Dendritic cell treated with granulocyte-macrophage colony-stimulating factor and Interleukin-4, amounts not matched to agents 40 ng/mL and 50 ng/mL, for 4 days (primary cell): ENCODE data around the gene PLCG1.

ENCODE experiments used
- H3K27ac Mint-ChIP-seq: one replicate; pipeline ENCODE4 v1.8.0; 2022; ENCODE audit warnings: mild to moderate bottlenecking, mixed read lengths
- H3K27me3 Mint-ChIP-seq: one replicate; pipeline ENCODE4 v1.8.0; 2022; ENCODE audit warnings: mild to moderate bottlenecking, mixed read lengths
- H3K36me3 Mint-ChIP-seq: one replicate; pipeline ENCODE4 v1.8.0; 2022; ENCODE audit warnings: low read depth, mixed read lengths
- H3K4me1 Mint-ChIP-seq: one replicate; pipeline ENCODE4 v1.8.0; 2022; ENCODE audit warnings: low read depth, mixed read lengths
- H3K4me3 Mint-ChIP-seq: one replicate; pipeline ENCODE4 v1.8.0; 2022; ENCODE audit warnings: mild to moderate bottlenecking, moderate library complexity, mixed read lengths
- H3K9me3 Mint-ChIP-seq: one replicate; pipeline ENCODE4 v1.8.0; 2022; ENCODE audit warnings: mixed read lengths
- intact Hi-C: fragments of 100-400 bp; cut with micrococcal nuclease; formaldehyde crosslinking; loops from one replicate; pipeline ENCODE4 v1.15.0; 2022

PLCG1 gene

GRCh38 chr20:41172296-41173140 is 35.2 kb downstream of the PLCG1 start:
- Mint-ChIP-seq H3K27me3 (peaks cover 32% of the 10 kb centered on the region), H3K27ac (no peak overlapping the region), H3K4me1 (no peaks in the 10 kb centered on the region), H3K36me3 (no peaks in the 10 kb centered on the region), H3K4me3 (no peak overlapping the region), H3K9me3 (no peaks in the 10 kb centered on the region)
- intact Hi-C loops = loop anchor here (1.0 kb wide), 2 partner anchors 60 to 168 kb away; partner anchors contain the start of gene LPIN3

- H3K4me1 Mint-ChIP-seq = no peaks in the 10 kb centered on the region
- peaks cover 30% of the 10 kb centered on the region for H3K27me3 Mint-ChIP-seq
- intact Hi-C loops = loop anchor here (1.0 kb wide), 2 partner anchors 59 to 167 kb away; partner anchors contain the start of gene LPIN3
- no peaks in the 10 kb centered on the region for H3K9me3 Mint-ChIP-seq
- H3K27ac Mint-ChIP-seq = no peak overlapping the region
- H3K36me3 Mint-ChIP-seq = no peaks in the 10 kb centered on the region
- H3K4me3 Mint-ChIP-seq = no peak overlapping the region
Measured at GRCh38 chr20:41173161-41173721, 35.9 kb downstream of the PLCG1 start.

- H3K27ac Mint-ChIP-seq = no peak overlapping the region
- H3K36me3 Mint-ChIP-seq = no peaks in the 10 kb centered on the region
- peaks cover 28% of the 10 kb centered on the region for H3K27me3 Mint-ChIP-seq
- no peaks in the 10 kb centered on the region for H3K9me3 Mint-ChIP-seq
- no peak overlapping the region for H3K4me3 Mint-ChIP-seq
- H3K4me1 Mint-ChIP-seq = no peaks in the 10 kb centered on the region
- intact Hi-C loops = loop anchor here (1.0 kb wide), 2 partner anchors 58 to 166 kb away; partner anchors contain the start of gene LPIN3
Measured at GRCh38 chr20:41173791-41174341, 36.5 kb downstream of the PLCG1 start.

GRCh38 chr20:41174373-41174772 is 37.0 kb downstream of the PLCG1 start:
- Mint-ChIP-seq H3K27me3 (peaks cover 24% of the 10 kb centered on the region), H3K36me3 (no peaks in the 10 kb centered on the region), H3K9me3 (no peaks in the 10 kb centered on the region), H3K27ac (no peak overlapping the region), H3K4me1 (no peaks in the 10 kb centered on the region), H3K4me3 (no peak overlapping the region)
- intact Hi-C loops = no loop called here

- no peaks in the 10 kb centered on the region for H3K4me1 Mint-ChIP-seq
- peaks cover 20% of the 10 kb centered on the region for H3K27me3 Mint-ChIP-seq
- intact Hi-C loops = no loop called here
- no peaks in the 10 kb centered on the region for H3K9me3 Mint-ChIP-seq
- no peak overlapping the region for H3K27ac Mint-ChIP-seq
- no peaks in the 10 kb centered on the region for H3K36me3 Mint-ChIP-seq
- H3K4me3 Mint-ChIP-seq = no peak overlapping the region
Measured at GRCh38 chr20:41174782-41175181, 37.4 kb downstream of the PLCG1 start.

- Mint-ChIP-seq H3K9me3 (no peaks in the 10 kb centered on the region), H3K27ac (no peak overlapping the region)
- intact Hi-C loops = no loop called here
Measured at GRCh38 chr20:41175201-41175651, 37.9 kb downstream of the PLCG1 start.

GRCh38 chr20:41175727-41176330 is 38.5 kb downstream of the PLCG1 start:
- H3K9me3 Mint-ChIP-seq = no peaks in the 10 kb centered on the region
- no peak overlapping the region for H3K27ac Mint-ChIP-seq
- H3K27me3 Mint-ChIP-seq = peaks cover 10% of the 10 kb centered on the region
- H3K36me3 Mint-ChIP-seq = no peaks in the 10 kb centered on the region
- intact Hi-C loops = no loop called here
- H3K4me1 Mint-ChIP-seq = no peaks in the 10 kb centered on the region
- no peak overlapping the region for H3K4me3 Mint-ChIP-seq

More at GRCh38 chr20:41175201-41175651, 37.9 kb downstream of the PLCG1 start:
- no peaks in the 10 kb centered on the region for H3K36me3 Mint-ChIP-seq
- no peak overlapping the region for H3K4me3 Mint-ChIP-seq
- H3K4me1 Mint-ChIP-seq = no peaks in the 10 kb centered on the region
- peaks cover 16% of the 10 kb centered on the region for H3K27me3 Mint-ChIP-seq

- Mint-ChIP-seq H3K27me3 (peaks cover 2% of the 10 kb centered on the region), H3K27ac (no peak overlapping the region), H3K9me3 (no peaks in the 10 kb centered on the region), H3K4me3 (no peak overlapping the region), H3K36me3 (no peaks in the 10 kb centered on the region), H3K4me1 (no peaks in the 10 kb centered on the region)
- intact Hi-C loops = no loop called here
Measured at GRCh38 chr20:41176711-41177552, 39.6 kb downstream of the PLCG1 start.

- H3K27ac Mint-ChIP-seq = no peak overlapping the region
Measured at GRCh38 chr20:41177636-41178035, 40.3 kb downstream of the PLCG1 start.

GRCh38 chr20:41178495-41178894 is 41.2 kb downstream of the PLCG1 start:
- H3K4me3 Mint-ChIP-seq = no peak overlapping the region
- H3K4me1 Mint-ChIP-seq = no peaks in the 10 kb centered on the region
- no peaks in the 10 kb centered on the region for H3K36me3 Mint-ChIP-seq
- no peaks in the 10 kb centered on the region for H3K9me3 Mint-ChIP-seq
- H3K27ac Mint-ChIP-seq = no peak overlapping the region
- intact Hi-C loops = no loop called here
- H3K27me3 Mint-ChIP-seq = no peaks in the 10 kb centered on the region

More at GRCh38 chr20:41177636-41178035, 40.3 kb downstream of the PLCG1 start:
- Mint-ChIP-seq H3K4me1 (no peaks in the 10 kb centered on the region), H3K36me3 (no peaks in the 10 kb centered on the region), H3K27me3 (peaks cover 1% of the 10 kb centered on the region), H3K9me3 (no peaks in the 10 kb centered on the region), H3K4me3 (no peak overlapping the region)
- intact Hi-C loops = no loop called here

GRCh38 chr20:41178904-41179432 is 41.6 kb downstream of the PLCG1 start:
- Mint-ChIP-seq H3K4me3 (no peak overlapping the region), H3K9me3 (no peaks in the 10 kb centered on the region), H3K27me3 (no peaks in the 10 kb centered on the region), H3K27ac (no peak overlapping the region), H3K4me1 (no peaks in the 10 kb centered on the region), H3K36me3 (no peaks in the 10 kb centered on the region)
- intact Hi-C loops = no loop called here

GRCh38 chr20:41179961-41180360 is 42.6 kb downstream of the PLCG1 start:
- Mint-ChIP-seq H3K27me3 (no peaks in the 10 kb centered on the region), H3K36me3 (peaks cover 9% of the 10 kb centered on the region), H3K4me3 (no peak overlapping the region), H3K4me1 (no peaks in the 10 kb centered on the region), H3K27ac (no peak overlapping the region), H3K9me3 (no peaks in the 10 kb centered on the region)
- intact Hi-C loops = no loop called here
